ENCODE measurements around the gene EXD3. TPM values are rescaled to one million over a fixed set of nuclear protein-coding genes. Genes with fewer than 3 reads are reported as not detected.

EXD3 gene
- total and polyA plus RNA-seq, 9 of the 15 experiments (the other 6 are each of a cell fraction or from before 2014, with no cell fraction given): 0.29 to 12.5 (median 3.9) TPM

DNA sequence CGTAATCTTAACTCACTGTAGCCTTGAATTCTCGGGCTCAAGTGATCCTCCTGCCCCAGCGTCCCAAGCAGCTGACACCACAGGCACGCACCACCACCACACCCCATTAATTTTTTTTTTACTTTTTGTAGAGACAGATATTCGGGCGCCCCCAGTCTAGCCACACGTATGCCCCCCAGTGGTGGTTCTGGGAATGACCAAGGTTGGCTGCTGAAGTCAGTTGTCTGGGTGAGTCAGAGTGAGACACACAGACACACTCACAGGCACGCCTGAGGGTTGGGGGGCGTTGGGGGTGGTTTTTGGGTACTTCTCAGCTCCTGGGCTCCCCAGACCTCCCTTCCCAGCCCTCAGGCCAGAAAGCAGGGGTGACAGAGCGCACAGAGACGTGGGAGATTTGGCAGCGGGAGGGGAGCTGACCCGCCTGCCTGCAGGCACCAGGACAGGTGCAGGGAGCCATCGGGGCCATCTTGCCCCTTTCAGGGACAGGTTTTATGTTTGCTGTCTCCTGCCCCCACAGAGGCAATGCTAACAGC lies 22.4 kb upstream of the EXD3 start (continued):
- TF ChIP-seq, protein P1, sequence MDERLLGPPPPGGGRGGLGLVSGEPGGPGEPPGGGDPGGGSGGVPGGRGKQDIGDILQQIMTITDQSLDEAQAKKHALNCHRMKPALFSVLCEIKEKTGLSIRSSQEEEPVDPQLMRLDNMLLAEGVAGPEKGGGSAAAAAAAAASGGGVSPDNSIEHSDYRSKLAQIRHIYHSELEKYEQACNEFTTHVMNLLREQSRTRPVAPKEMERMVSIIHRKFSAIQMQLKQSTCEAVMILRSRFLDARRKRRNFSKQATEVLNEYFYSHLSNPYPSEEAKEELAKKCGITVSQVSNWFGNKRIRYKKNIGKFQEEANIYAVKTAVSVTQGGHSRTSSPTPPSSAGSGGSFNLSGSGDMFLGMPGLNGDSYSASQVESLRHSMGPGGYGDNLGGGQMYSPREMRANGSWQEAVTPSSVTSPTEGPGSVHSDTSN (CRISPR knock-in tag; IDR thresholded peaks at IDR 0.05; ENCODE audit: low read depth): no peak
- TF ChIP-seq, protein P1 (tag; conservative IDR thresholded peaks at IDR 0.05; ENCODE audit: low read depth): no peak
- no peak for TF ChIP-seq PHF20 (IDR thresholded peaks at IDR 0.05; ENCODE audit: partially characterized antibody)
- TF ChIP-seq BRCA1 (IDR thresholded peaks at IDR 0.05): no peak
- TF ChIP-seq BRCA1 (CRISPR knock-in tag; IDR thresholded peaks at IDR 0.05): no peak
- TF ChIP-seq, protein P2, sequence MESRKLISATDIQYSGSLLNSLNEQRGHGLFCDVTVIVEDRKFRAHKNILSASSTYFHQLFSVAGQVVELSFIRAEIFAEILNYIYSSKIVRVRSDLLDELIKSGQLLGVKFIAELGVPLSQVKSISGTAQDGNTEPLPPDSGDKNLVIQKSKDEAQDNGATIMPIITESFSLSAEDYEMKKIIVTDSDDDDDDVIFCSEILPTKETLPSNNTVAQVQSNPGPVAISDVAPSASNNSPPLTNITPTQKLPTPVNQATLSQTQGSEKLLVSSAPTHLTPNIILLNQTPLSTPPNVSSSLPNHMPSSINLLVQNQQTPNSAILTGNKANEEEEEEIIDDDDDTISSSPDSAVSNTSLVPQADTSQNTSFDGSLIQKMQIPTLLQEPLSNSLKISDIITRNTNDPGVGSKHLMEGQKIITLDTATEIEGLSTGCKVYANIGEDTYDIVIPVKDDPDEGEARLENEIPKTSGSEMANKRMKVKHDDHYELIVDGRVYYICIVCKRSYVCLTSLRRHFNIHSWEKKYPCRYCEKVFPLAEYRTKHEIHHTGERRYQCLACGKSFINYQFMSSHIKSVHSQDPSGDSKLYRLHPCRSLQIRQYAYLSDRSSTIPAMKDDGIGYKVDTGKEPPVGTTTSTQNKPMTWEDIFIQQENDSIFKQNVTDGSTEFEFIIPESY (CRISPR knock-in tag; IDR thresholded peaks at IDR 0.05): peak; percentile 36; the same call in 1 of the 2 replicates
- no peak for TF ChIP-seq RCOR1 (IDR thresholded peaks at IDR 0.05; ENCODE audit: borderline replicate concordance in 1 of 2, low read depth in 2 of 2, low read length in 2 of 2)
- TF ChIP-seq DACH1 (IDR thresholded peaks at IDR 0.05; ENCODE audit: partially characterized antibody): peak; percentile 96
- TF ChIP-seq RAD21 (CRISPR knock-in tag; conservative IDR thresholded peaks at IDR 0.05 in 1 of 2, IDR thresholded peaks at IDR 0.05 in 1 of 2): peak; percentile 84 to 85
- TF ChIP-seq ZNF274 (IDR thresholded peaks at IDR 0.05; ENCODE audit: borderline replicate concordance, low read depth, low read length): no peak
- no peak for TF ChIP-seq TAF7 (tag; IDR thresholded peaks at IDR 0.05)
- TF ChIP-seq, protein P3, sequence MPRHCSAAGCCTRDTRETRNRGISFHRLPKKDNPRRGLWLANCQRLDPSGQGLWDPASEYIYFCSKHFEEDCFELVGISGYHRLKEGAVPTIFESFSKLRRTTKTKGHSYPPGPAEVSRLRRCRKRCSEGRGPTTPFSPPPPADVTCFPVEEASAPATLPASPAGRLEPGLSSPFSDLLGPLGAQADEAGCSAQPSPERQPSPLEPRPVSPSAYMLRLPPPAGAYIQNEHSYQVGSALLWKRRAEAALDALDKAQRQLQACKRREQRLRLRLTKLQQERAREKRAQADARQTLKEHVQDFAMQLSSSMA (CRISPR knock-in tag; IDR thresholded peaks at IDR 0.05): no peak
- no peak for TF ChIP-seq POLR2A (conservative IDR thresholded peaks at IDR 0.05)
- TF ChIP-seq KAT8 (IDR thresholded peaks at IDR 0.05; ENCODE audit: low read depth): no peak
- no peak for TF ChIP-seq ZBED1 (IDR thresholded peaks at IDR 0.05)
- TF ChIP-seq E2F3 (CRISPR knock-in tag; IDR thresholded peaks at IDR 0.05): no peak
- TF ChIP-seq CC2D1A (IDR thresholded peaks at IDR 0.05): peak; percentile 66
- TF ChIP-seq BHLHE40 (IDR thresholded peaks at IDR 0.05; ENCODE audit: low read length): peak; percentile 63; the same call in 1 of the 2 replicates
- TF ChIP-seq ELF4 (CRISPR knock-in tag; IDR thresholded peaks at IDR 0.05): no peak
- no peak for TF ChIP-seq GATAD2B (IDR thresholded peaks at IDR 0.05; ENCODE audit: borderline replicate concordance)
- TF ChIP-seq JUN (IDR thresholded peaks at IDR 0.05; ENCODE audit: borderline replicate concordance, low read depth, low read length): no peak
- no peak for TF ChIP-seq JUN (CRISPR knock-in tag; IDR thresholded peaks at IDR 0.05; ENCODE audit: borderline replicate concordance)
- peak; percentile 37 for TF ChIP-seq RB1 (IDR thresholded peaks at IDR 0.05; ENCODE audit: low read depth)
- TF ChIP-seq TCFL5 (CRISPR knock-in tag; conservative IDR thresholded peaks at IDR 0.05): no peak
- peak; percentile 47 for TF ChIP-seq DPF2 (IDR thresholded peaks at IDR 0.05)
- TF ChIP-seq NCOA6 (IDR thresholded peaks at IDR 0.05): no peak
